HUES48 (cell line): Measurements from ENCODE around the gene ACOT11.

Experiments
- H3K27ac ChIP-seq: one replicate; pipeline ENCODE4 v1.7.0; 2013; ENCODE audit warnings: low read depth, low read length, inconsistent platforms
- H3K27me3 ChIP-seq: 2 replicates; pipeline ENCODE4 v1.6.1; 2013; ENCODE audit warnings: mild to moderate bottlenecking, low read length; ENCODE audit not compliant: control insufficient read depth, insufficient read depth
- H3K36me3 ChIP-seq: 2 replicates; pipeline ENCODE4 v1.6.1; 2013; ENCODE audit warnings: low read length; ENCODE audit not compliant: control insufficient read depth, insufficient read depth
- H3K4me1 ChIP-seq: 2 replicates; pipeline ENCODE4 v1.6.1; 2013; ENCODE audit warnings: mild to moderate bottlenecking, low read length; ENCODE audit not compliant: control insufficient read depth, insufficient read depth
- H3K4me3 ChIP-seq: 2 replicates; pipeline ENCODE4 v1.5.1; 2013; ENCODE audit warnings: mild to moderate bottlenecking, low read depth, low read length
- H3K9ac ChIP-seq: 2 replicates; pipeline ENCODE4 v1.6.1; 2013; ENCODE audit warnings: mild to moderate bottlenecking, low read depth, low read length, moderate library complexity
- H3K9me3 ChIP-seq: 2 replicates; pipeline ENCODE4 v1.6.1; 2013; ENCODE audit warnings: low read length; ENCODE audit not compliant: control insufficient read depth, insufficient read depth

Gene ACOT11

DNA sequence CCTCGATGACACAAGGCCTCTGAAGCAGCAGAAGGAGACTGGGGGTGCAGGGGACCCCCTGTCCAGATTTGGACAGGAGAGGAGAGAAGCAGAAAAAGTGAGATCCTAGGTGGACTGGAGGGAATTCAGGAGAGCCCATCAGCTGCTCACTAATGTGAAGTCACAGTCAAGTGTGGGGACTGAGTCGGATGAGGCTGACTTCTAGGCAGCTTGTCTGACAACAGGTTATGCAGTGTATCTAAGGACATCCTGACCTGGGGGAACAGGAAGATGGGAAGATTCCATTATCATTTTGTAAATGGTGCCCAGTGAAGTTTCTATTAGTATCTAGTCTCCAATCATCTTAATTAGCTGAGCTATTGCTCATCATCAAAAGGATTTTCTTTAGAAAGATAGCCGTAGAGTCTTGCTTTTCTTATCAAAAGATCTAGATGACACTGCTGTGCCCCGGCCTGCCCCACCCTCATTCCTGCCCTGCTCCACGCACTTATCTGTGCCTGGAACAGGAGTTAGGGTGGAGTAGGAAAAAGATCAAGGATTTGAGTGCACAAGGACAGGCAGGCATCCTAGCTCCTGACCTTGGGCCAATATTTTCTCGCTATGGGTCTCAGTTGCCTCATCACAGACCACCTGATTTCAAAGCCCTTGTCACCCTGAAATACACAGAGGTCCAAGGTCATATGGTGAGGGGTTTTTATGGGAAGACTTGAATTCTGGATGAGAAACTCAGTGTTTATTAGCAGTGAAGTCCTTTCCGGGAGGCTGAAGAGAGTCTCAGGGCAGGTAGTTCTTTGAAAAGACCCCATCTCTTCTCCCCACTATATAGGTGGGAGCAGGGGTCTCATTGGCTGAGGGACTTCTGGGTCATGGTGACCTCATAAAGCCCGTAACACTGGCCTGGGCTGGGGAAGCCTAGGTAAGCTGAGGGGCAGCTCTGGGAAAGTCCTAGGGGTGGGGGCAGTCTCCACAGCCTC is 93.1 kb downstream of the ACOT11 start, which contains the start of gene MROH7:
Gene MROH7, plus strand, starts transcription at position 924 of the 974 bp plus-strand sequence. CDS start 11,141 bp downstream, outside the sequence.
- peaks cover 4% of the 10 kb centered on the region; the same call in 1 of the 2 replicates for H3K9me3 ChIP-seq
- no peaks in the 10 kb centered on the region for H3K4me1 ChIP-seq
- no peak within 1 kb of the TSS for H3K27ac ChIP-seq
- H3K4me3 ChIP-seq: no peak within 1 kb of the TSS
- H3K9ac ChIP-seq: no peak within 1 kb of the TSS
- H3K27me3 ChIP-seq: no peaks in the 10 kb centered on the region
- no peaks in the 10 kb centered on the region for H3K36me3 ChIP-seq

DNA sequence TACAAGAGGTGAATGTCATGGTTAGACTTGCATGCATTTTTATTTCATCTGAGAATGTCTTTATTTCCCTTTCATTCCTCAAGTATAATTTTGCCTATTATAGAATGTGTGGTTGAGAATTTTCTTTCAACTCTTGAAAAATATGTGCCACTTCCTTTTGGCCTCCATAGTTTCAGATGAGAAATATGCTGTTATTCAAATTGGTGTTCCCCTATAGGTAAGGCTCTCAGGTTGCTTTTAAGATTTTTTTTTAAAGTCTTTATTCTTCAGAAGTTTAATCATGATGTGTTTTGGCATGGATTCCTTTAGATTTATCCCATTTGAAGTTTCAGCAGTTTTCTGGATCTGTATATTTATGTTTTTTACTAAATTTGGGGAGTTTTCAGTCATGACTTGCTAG is 95.7 kb downstream of the ACOT11 start:
- Histone ChIP-seq H3K27ac (no peak overlapping the region), H3K4me1 (no peaks in the 10 kb centered on the region), H3K27me3 (no peaks in the 10 kb centered on the region), H3K4me3 (no peak overlapping the region), H3K9me3 (peaks cover 4% of the 10 kb centered on the region; the same call in 1 of the 2 replicates), H3K36me3 (no peaks in the 10 kb centered on the region), H3K9ac (no peak overlapping the region)

DNA sequence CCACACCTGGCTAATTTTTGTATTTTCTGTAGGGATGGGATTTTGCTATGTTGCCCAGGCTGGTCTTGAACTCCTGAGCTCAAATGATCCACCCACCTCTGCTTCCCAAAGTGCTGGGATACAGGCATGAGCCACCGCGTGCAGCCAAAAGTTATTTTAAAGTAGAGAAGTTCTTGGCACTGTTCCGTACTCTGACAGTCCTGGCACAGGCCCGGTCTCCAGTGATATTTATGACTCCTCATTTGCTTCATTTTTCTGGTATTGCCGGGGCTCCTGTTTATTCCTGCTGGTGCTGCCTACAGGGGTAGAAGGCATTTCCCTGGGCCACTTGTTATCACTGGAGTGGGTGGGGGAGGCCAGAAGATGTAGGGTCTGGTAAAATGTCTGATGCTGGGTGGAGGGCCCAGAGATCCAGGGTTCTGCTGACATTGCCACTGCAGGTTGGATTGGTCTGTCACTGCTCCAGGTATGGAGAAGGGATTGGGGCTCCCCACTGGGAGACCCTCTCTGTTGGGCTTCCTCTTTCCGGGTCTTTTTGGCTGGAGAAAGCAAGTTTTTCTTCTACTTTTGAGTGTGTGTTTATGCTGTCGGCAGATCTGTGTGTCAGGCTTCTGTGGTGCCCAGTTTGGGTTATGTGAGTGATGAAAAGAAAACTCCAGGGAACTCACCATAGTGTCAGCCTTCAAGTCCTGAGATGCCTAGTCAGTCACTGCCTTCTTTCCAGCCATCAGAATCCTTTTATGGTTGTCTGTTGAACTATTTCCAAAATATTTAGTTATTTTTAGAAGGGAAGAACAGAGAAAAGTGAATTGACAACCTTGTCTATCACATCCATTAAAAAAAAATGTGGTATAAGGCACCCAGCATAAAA is 98.0 kb downstream of the ACOT11 start:
- H3K27me3 ChIP-seq: no peaks in the 10 kb centered on the region
- H3K4me3 ChIP-seq: no peak overlapping the region
- H3K27ac ChIP-seq: no peak overlapping the region
- no peak overlapping the region for H3K9ac ChIP-seq
- H3K36me3 ChIP-seq: no peaks in the 10 kb centered on the region
- peaks cover 4% of the 10 kb centered on the region; the same call in 1 of the 2 replicates for H3K9me3 ChIP-seq
- no peaks in the 10 kb centered on the region for H3K4me1 ChIP-seq

GRCh38 chr1:54649130-54649898 is 101.3 kb downstream of the ACOT11 start:
- Histone ChIP-seq H3K4me3 (no peak overlapping the region), H3K9ac (no peak overlapping the region), H3K27ac (no peak overlapping the region), H3K27me3 (no peaks in the 10 kb centered on the region), H3K9me3 (no peaks in the 10 kb centered on the region), H3K36me3 (no peaks in the 10 kb centered on the region), H3K4me1 (no peaks in the 10 kb centered on the region)

GRCh38 chr1:54649921-54650320 is 101.9 kb downstream of the ACOT11 start:
- Histone ChIP-seq H3K4me1 (no peaks in the 10 kb centered on the region), H3K9me3 (no peaks in the 10 kb centered on the region), H3K27ac (no peak overlapping the region), H3K9ac (no peak overlapping the region), H3K27me3 (no peaks in the 10 kb centered on the region), H3K36me3 (no peaks in the 10 kb centered on the region), H3K4me3 (no peak overlapping the region)

- Histone ChIP-seq H3K9me3 (no peaks in the 10 kb centered on the region), H3K36me3 (no peaks in the 10 kb centered on the region), H3K27me3 (no peaks in the 10 kb centered on the region), H3K4me3 (no peak overlapping the region), H3K27ac (no peak overlapping the region), H3K9ac (no peak overlapping the region), H3K4me1 (no peaks in the 10 kb centered on the region)
Observed at GRCh38 chr1:54650417-54650816, 102.4 kb downstream of the ACOT11 start.

DNA sequence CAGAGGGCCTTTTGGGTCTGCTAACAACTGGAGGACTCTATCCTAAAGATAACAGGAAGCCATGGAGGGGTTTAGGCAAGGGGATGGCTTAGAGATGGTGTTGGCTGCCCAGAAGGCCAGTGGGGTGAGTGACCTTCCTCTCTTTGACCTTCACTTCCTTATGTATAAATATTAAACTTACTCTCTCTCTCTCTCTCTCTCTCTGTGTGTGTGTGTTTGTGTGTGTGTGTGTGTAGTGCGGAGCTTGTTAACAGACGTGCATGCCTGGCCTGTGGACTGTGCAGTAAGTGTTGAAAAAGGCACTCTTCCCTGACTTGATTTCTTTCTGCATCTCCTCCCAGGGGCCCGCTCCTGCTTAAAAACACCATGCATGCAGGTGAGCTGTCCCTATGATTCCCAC is 103.6 kb downstream of the ACOT11 start:
- Histone ChIP-seq H3K36me3 (no peaks in the 10 kb centered on the region), H3K9ac (no peak overlapping the region), H3K27me3 (no peaks in the 10 kb centered on the region), H3K9me3 (no peaks in the 10 kb centered on the region), H3K4me1 (no peaks in the 10 kb centered on the region), H3K27ac (no peak overlapping the region), H3K4me3 (no peak overlapping the region)

DNA sequence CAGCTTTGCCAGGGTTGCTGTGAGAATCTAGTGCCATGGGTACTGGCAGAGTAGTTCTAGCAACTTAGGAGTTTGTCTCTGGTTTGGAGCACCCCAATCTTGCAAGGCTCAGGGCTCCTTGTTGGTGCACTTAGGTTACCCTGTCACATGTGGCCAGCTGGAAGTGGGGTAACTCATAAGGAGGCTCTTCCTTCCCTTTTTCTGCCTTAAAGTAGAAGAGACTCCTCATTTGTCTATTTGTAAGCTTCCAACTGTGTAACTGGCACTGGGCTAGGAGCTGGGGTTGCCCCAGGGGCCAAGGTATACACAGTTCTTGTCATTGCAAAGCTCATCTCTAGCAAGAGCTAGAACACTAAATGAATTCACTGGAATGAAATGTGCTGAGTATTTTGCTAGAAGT is 104.1 kb downstream of the ACOT11 start:
- no peaks in the 10 kb centered on the region for H3K4me1 ChIP-seq
- no peaks in the 10 kb centered on the region for H3K9me3 ChIP-seq
- H3K27me3 ChIP-seq: no peaks in the 10 kb centered on the region
- H3K9ac ChIP-seq: no peak overlapping the region
- no peak overlapping the region for H3K27ac ChIP-seq
- H3K4me3 ChIP-seq: no peak overlapping the region
- H3K36me3 ChIP-seq: no peaks in the 10 kb centered on the region

GRCh38 chr1:54653036-54653435 is 105.0 kb downstream of the ACOT11 start:
- no peaks in the 10 kb centered on the region for H3K27me3 ChIP-seq
- H3K4me3 ChIP-seq: no peak overlapping the region
- H3K4me1 ChIP-seq: no peaks in the 10 kb centered on the region
- no peak overlapping the region for H3K9ac ChIP-seq
- no peaks in the 10 kb centered on the region for H3K9me3 ChIP-seq
- H3K36me3 ChIP-seq: no peaks in the 10 kb centered on the region
- no peak overlapping the region for H3K27ac ChIP-seq

DNA sequence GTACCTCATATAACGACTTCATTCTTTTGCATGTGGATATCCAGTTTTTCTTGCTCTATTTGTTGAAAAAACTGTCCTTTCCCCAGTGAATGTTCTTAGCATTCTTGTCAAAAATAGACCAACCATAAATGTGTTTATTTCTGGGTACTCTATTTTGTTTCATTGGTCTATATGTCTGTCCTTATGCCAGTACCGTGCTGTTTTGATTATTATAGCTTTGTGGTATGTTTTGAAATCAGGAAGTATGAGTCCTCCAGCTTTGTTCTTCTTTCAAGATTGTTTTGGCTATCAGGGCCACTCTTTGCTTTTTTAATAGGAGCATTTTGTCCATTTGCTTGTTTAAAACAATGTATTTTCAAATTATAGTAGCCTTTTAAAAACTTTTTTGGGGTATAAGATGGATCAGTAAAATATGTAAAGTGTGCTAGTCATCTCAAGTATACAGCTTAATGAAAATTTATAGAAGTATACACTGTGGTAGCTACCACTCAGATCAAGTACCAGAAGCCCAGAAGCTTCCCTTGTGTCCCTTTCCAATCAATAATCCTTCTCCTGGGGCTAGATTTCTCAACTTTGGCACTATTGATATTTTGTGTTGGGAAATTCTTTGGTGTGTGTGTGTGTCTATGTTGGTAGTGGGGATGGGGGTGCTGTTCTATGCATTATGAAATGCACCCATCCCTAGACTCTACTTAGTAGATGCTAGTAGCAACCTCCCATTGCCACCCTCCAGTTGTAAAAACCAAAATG is 110.3 kb downstream of the ACOT11 start:
- Histone ChIP-seq H3K4me1 (no peaks in the 10 kb centered on the region), H3K9me3 (no peaks in the 10 kb centered on the region), H3K27me3 (no peaks in the 10 kb centered on the region), H3K36me3 (no peaks in the 10 kb centered on the region), H3K4me3 (no peak overlapping the region), H3K9ac (no peak overlapping the region), H3K27ac (no peak overlapping the region)
